ENCODE measurements around the gene APOBEC2. TPM values are rescaled to one million over a fixed set of nuclear protein-coding genes. Genes with fewer than 3 reads are reported as not detected.

Gene APOBEC2
- total RNA-seq, 1 donor from 2014 or later = not detected

DNA sequence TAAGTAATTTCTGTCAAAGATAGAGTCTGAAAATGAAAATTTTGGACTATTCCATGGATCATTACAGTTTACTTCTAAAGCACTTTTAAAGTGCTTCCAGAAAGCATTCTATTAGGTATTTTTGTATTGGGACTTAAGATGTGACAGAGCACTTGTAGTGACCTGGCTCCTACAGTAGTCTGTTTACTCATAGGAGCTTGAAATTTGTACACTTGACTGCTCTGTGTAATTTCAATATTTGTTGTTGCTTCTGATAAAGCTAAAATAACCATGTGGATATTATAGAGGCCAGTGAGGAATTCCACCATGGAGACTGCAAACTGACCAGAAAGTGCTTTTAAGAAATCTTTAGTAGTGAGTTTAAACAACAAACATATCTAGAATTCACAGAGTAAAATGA is 30.1 kb downstream of the APOBEC2 start:
- no peak for DNase-seq (ENCODE audit: low read depth in 2 of 2)

GRCh38 chr6:41085182-41085581 is 32.2 kb downstream of the APOBEC2 start:
- no peak for DNase-seq (ENCODE audit: low read depth in 2 of 2)

DNA sequence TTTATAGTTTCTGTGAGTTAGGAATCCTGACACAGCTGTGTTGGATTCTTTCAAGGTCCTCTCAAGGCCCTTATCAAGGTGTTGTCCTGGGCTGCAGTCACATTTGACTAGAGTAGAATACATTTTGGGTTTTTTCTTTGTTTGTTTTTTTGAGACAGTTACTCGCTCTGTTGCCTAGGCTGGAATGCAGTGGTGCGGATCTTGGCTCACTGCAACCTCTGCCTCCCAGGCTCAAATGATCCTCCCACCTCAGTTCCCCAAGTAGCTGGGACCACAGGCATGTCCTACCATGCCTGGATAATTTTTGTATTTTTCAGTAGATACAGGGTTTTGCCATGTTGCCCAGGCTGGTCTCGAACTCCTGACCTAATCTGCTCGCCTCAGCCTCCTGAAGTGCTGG is 35.4 kb downstream of the APOBEC2 start:
- no peak for DNase-seq (ENCODE audit: low read depth in 2 of 2)

DNA sequence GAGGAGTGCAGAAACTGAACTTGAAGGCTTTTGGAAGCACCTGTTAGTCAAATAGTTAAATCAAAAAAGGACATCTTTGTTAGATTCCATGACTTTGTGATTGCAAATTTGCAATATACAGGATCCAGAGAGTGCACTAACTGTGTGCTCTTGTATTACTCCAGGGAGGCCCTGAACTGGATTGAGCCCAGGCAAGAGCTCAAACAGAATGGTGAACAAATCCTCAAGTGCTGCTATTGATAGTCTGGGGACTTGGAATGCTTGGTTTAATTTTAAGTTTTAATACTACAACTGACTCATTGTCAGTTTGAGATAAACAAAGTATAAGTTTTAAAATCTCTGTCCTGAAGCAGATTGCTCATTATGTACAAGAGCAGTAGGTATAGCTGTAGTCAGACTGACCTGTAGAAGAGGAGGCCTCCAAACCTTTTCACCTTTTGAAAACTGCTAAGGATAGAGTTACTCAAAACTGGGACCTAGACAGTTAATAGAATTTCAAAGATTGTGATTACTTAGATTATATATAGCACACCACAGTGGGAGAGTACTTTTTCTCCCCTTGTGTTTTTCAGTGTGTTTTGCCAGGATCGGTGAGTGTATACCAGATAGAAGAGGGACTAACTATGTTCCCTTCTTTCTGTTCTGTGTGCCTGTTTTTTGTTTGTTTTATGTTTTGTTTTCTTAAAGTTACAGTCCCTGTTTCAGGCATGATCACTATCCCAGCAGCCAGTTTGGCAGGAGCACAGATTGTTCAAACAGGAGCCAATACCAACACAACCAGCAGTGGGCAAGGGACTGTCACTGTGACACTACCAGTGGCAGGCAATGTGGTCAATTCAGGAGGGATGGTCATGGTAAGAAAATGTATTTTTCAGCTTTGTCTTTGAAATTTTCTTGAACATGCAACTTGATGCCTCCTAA is 38.1 kb downstream of the APOBEC2 start:
- DNase-seq (ENCODE audit: low read depth in 2 of 2) = no peak

DNA sequence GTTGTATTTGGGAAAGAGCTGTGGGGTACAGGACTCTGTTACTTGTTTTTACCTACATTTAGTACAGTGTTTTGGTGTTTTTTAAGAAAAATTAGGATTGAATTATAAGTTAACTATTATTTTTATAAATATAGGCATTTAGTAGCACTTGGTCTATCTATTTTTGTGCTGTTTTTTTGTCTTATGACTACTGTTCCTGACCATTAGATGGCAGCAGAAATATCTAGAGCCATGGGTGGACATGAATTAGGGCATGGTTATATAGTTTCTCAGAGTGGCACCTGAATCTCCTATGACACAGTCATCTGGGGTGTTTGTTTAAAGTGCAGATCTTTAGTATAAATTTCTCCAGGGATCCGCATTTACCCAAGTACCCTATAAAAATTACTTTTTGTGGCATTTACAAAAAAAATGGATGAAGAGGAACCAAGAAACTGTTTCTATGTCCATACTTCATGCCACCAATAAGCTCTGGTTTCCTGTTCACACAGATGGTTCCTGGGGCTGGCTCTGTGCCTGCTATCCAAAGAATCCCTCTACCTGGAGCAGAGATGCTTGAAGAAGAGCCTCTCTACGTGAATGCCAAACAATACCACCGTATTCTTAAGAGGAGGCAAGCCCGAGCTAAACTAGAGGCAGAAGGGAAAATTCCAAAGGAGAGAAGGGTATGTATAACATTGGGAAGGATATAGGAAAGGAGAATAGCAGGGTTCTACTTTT is 39.6 kb downstream of the APOBEC2 start:
- peak; percentile 51 to 57 for DNase-seq (ENCODE audit: low read depth in 2 of 2)

DNA sequence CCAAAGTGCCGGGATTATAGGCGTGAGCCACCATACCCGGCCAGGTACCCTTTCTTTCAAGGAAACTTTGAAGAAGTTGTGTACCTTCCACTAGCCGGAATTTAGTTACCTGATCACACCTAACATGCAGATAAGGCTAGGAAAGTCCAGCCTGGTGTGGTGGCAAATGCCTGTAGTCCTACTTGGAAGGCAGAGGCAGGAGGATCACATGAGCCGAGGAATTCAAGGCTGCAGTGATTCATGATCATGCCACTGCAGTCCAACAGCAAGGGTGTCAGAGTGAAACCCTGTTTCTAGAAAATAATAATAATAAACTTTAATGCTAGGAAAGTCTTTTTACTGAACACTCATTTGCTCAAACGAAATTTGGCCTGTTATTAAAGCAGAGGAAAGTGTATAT is 40.7 kb downstream of the APOBEC2 start:
- DNase-seq (ENCODE audit: low read depth in 2 of 2) = peak in 1 of 2 donors; percentile 14

DNA sequence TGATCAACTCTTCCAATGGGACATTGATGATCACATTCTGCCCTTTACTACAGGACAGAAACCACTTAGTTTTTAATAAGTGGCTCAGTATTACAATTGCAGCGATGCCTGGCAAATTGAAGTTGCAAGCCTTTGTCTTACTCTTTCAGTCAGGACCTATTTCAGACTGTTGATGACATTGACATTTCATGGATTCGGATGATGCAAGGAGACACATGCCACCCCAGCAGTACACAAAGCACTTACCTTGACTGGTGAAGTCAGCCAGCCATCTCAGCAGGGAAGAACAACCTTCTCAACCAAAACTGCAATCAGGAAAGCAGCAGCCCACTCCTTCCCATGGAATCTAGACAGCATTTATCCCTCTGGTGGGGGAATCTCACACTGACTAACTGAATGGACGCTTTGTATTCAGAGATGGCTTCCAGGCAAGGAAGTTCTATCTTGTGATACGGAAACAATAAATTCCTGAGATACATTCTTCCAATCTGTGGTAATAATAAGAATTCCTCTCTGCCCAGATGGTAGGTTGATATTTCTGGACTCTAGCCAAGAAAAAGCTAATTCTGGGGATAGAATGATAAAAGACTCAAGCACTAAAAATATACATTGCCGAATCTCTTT is 44.6 kb downstream of the APOBEC2 start:
- DNase-seq (ENCODE audit: low read depth in 2 of 2) = peak; percentile 22 to 81

DNA sequence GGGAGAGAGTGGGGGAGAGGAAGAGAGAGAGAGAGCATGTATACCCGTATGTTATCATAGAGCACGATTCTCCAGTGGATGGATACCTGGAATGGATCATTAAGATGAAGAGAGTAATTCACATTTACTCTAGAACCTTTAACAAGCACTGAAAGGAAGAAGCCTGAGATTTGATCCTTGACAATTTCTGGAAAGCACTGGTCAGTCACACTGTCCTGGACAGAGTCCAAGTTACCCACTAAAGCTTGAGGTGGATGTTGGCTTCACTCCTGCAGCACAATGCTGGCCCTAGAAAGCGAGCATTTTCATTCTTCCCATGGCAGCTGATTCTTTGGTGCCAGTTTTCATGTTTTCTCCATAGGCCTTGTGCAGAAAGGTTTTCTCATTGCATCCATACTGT is 45.4 kb downstream of the APOBEC2 start:
- DNase-seq (ENCODE audit: low read depth in 2 of 2) = peak; percentile 16 to 63

DNA sequence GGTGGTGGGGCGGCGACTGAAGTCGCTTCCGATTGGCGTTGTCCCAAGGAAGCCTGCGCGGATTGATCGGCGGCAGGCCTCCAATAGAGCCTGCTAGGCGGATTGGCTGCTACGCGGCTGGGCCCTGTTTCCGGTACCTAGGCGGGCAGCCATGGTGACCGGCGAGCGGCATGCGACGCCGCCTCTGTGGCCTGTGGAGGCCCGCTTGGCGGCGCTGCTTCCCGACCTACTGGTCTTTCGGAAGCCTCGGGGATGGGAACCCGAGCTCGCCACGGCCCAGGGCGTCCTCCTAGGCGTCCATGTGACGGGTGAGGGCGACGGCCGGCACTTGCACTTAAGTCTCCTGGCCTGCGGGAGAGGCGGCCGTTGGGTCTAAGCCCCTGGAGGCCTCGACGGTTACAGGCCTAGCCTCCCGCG is 47.9 kb downstream of the APOBEC2 start:
- no peak for DNase-seq (ENCODE audit: low read depth in 2 of 2)

GRCh38 chr6:41103847-41104246 is 50.8 kb downstream of the APOBEC2 start:
- DNase-seq (ENCODE audit: low read depth in 2 of 2) = no peak

GRCh38 chr6:41111017-41111416 is 58.0 kb downstream of the APOBEC2 start:
- no peak for DNase-seq (ENCODE audit: low read depth in 2 of 2)

Other genes with a start within 250 kb of the APOBEC2 start
- under 0.01 TPM in 2 replicates for gene UNC5CL, start 14.0 kb upstream of the APOBEC2 start, total RNA-seq
- not detected in 2 replicates for gene TSPO2, start 10.7 kb upstream of the APOBEC2 start, total RNA-seq
- 8.5 TPM in 2 replicates for gene OARD1, start 19.2 kb downstream of the APOBEC2 start, total RNA-seq
- gene NFYA, start 19.8 kb downstream of the APOBEC2 start, total RNA-seq = 10.7 and 10.9 TPM in 2 replicates
- gene TREML1, start 101.1 kb downstream of the APOBEC2 start, total RNA-seq = not detected in 2 replicates
- gene TREM2, start 109.9 kb downstream of the APOBEC2 start, total RNA-seq = not detected in 2 replicates
- not detected in 2 replicates for gene TREML2, start 147.9 kb downstream of the APOBEC2 start, total RNA-seq
- not detected in 2 replicates for gene TREML4, start 175.1 kb downstream of the APOBEC2 start, total RNA-seq
- gene TREM1, start 233.5 kb downstream of the APOBEC2 start, total RNA-seq = not detected in 2 replicates

All from lung microvascular endothelial cell (primary cell).